ENCODE results near the gene LRRC25.

DNA sequence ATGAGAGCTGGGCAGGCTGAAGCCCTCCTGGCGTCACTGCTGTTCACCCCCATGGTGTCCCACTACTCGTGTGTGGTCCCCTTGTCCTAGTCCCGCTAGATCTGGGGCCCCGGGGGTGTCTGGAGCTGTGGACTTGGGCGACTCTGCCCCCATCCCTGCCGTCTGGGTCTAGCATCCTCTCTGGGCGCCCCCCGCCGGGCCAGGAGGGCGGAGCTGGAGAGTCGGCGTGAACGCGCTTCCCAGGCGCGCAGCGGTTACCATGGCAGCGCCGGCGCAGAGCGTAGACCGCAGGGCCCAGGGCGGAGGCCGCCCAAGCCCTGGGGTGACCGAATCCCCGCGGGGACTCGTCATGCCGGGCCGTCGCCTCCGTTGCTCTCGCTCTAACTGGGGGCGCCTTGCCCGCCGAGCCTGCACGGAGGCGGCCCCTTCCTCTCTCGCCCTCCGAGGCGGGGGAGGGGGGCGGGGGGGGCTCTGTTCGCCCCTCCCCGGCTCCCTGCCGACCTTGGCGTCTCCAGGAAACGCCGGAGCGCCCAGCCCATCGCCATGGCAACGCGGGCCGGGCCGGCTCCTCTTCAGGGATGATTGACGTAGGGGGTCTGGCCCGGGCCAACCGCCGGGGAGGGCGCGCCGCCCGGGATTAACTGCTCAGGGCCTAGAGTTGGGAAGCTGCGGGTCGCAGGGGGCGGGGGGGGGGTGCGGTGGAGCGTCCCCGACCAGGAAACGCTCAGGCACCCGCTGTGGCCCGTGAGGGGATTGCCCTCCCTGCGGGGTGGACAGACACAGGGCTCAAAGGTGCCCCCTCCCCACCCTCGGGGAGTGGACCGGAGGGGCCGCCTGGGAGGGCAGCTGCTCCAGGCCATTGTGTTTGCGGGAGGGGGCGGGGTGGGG is 31.6 kb upstream of the LRRC25 start:
- TF ChIP-seq, protein P1, sequence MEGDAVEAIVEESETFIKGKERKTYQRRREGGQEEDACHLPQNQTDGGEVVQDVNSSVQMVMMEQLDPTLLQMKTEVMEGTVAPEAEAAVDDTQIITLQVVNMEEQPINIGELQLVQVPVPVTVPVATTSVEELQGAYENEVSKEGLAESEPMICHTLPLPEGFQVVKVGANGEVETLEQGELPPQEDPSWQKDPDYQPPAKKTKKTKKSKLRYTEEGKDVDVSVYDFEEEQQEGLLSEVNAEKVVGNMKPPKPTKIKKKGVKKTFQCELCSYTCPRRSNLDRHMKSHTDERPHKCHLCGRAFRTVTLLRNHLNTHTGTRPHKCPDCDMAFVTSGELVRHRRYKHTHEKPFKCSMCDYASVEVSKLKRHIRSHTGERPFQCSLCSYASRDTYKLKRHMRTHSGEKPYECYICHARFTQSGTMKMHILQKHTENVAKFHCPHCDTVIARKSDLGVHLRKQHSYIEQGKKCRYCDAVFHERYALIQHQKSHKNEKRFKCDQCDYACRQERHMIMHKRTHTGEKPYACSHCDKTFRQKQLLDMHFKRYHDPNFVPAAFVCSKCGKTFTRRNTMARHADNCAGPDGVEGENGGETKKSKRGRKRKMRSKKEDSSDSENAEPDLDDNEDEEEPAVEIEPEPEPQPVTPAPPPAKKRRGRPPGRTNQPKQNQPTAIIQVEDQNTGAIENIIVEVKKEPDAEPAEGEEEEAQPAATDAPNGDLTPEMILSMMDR (IDR thresholded peaks at IDR 0.05), result no peak
- TF ChIP-seq POLR2AphosphoS5 (IDR thresholded peaks at IDR 0.05), result peak in 1 of 3 donors; percentile 46
